Fibroblast of peridontal ligament (primary cell): ENCODE data around the gene EXOC4.

Source experiments
- DNase-seq: peaks from one replicate; pipeline ENCODE4 v3.0.0-alpha.2; 2010; ENCODE audit errors: extremely low read depth

The EXOC4 gene

GRCh38 chr7:134029743-134030142 is 776.9 kb downstream of the EXOC4 start:
- DNase-seq, result no peak

GRCh38 chr7:134030460-134030865 is 777.6 kb downstream of the EXOC4 start:
- no peak for DNase-seq

- peak; percentile 3 for DNase-seq
These were observed 779.1 kb downstream of the EXOC4 start for GRCh38 chr7:134031835-134032617.

- no peak for DNase-seq
These were observed 781.8 kb downstream of the EXOC4 start for GRCh38 chr7:134034652-134035051.

GRCh38 chr7:134037991-134038390 is 785.1 kb downstream of the EXOC4 start:
- DNase-seq, result no peak

GRCh38 chr7:134040988-134041387 is 788.1 kb downstream of the EXOC4 start:
- no peak for DNase-seq

GRCh38 chr7:134041477-134041876 is 788.6 kb downstream of the EXOC4 start:
- no peak for DNase-seq

- no peak for DNase-seq
These were observed 789.4 kb downstream of the EXOC4 start for GRCh38 chr7:134042307-134042706.

GRCh38 chr7:134044682-134045081 is 791.8 kb downstream of the EXOC4 start:
- peak; percentile 12 for DNase-seq

GRCh38 chr7:134045716-134046115 is 792.8 kb downstream of the EXOC4 start:
- DNase-seq, result no peak

GRCh38 chr7:134046594-134047128 is 793.8 kb downstream of the EXOC4 start:
- no peak for DNase-seq

GRCh38 chr7:134047675-134048074 is 794.8 kb downstream of the EXOC4 start:
- DNase-seq, result no peak

- no peak for DNase-seq
These were observed 795.3 kb downstream of the EXOC4 start for GRCh38 chr7:134048166-134048565.

- DNase-seq, result no peak
These were observed 798.1 kb downstream of the EXOC4 start for GRCh38 chr7:134051020-134051419.

- DNase-seq, result no peak
These were observed 803.9 kb downstream of the EXOC4 start for GRCh38 chr7:134056816-134057215.

- DNase-seq, result no peak
These were observed 805.6 kb downstream of the EXOC4 start for GRCh38 chr7:134058521-134058920.

GRCh38 chr7:134058980-134059379 is 806.1 kb downstream of the EXOC4 start:
- peak; percentile 3 for DNase-seq

- no peak for DNase-seq
These were observed 807.0 kb downstream of the EXOC4 start for GRCh38 chr7:134059921-134060320.

- no peak for DNase-seq
These were observed 808.0 kb downstream of the EXOC4 start for GRCh38 chr7:134060874-134061273.

- DNase-seq, result no peak
These were observed 809.6 kb downstream of the EXOC4 start for GRCh38 chr7:134062460-134062859.

- no peak for DNase-seq
These were observed 812.5 kb downstream of the EXOC4 start for GRCh38 chr7:134065415-134065814.

GRCh38 chr7:134067164-134067563 is 814.3 kb downstream of the EXOC4 start:
- no peak for DNase-seq

- DNase-seq, result no peak
These were observed 815.8 kb downstream of the EXOC4 start for GRCh38 chr7:134068670-134069069.

GRCh38 chr7:134069187-134069586 is 816.3 kb downstream of the EXOC4 start:
- DNase-seq, result no peak
